Measurements from ENCODE around the gene SCN1B.

GRCh38 chr19:35013820-35014754 is 16.2 kb upstream of the SCN1B start:
- no peak for TF ChIP-seq CREB1 (IDR thresholded peaks at IDR 0.05; ENCODE audit: low read depth)
- no peak for TF ChIP-seq TAF1 (IDR thresholded peaks at IDR 0.05; ENCODE audit: low read depth)
- TF ChIP-seq EGR1 (IDR thresholded peaks at IDR 0.05), result no peak
- TF ChIP-seq, protein P1, sequence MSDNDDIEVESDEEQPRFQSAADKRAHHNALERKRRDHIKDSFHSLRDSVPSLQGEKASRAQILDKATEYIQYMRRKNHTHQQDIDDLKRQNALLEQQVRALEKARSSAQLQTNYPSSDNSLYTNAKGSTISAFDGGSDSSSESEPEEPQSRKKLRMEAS (IDR thresholded peaks at IDR 0.05), result no peak
- no peak for TF ChIP-seq CEBPB (IDR thresholded peaks at IDR 0.05)
- TF ChIP-seq TEAD4 (IDR thresholded peaks at IDR 0.05), result no peak
- TF ChIP-seq REST (IDR thresholded peaks at IDR 0.05; ENCODE audit: low read depth), result no peak
- TF ChIP-seq, protein P2, sequence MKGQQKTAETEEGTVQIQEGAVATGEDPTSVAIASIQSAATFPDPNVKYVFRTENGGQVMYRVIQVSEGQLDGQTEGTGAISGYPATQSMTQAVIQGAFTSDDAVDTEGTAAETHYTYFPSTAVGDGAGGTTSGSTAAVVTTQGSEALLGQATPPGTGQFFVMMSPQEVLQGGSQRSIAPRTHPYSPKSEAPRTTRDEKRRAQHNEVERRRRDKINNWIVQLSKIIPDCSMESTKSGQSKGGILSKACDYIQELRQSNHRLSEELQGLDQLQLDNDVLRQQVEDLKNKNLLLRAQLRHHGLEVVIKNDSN (IDR thresholded peaks at IDR 0.05), result no peak
- no peak for TF ChIP-seq TCF12 (IDR thresholded peaks at IDR 0.05; ENCODE audit: low read depth)
- no peak for TF ChIP-seq EP300 (IDR thresholded peaks at IDR 0.05; ENCODE audit: borderline replicate concordance)
- TF ChIP-seq ZBTB7A (IDR thresholded peaks at IDR 0.05; ENCODE audit: low read depth), result no peak
- TF ChIP-seq NFIC (IDR thresholded peaks at IDR 0.05), result no peak
- no peak for TF ChIP-seq RAD21 (IDR thresholded peaks at IDR 0.05; ENCODE audit: low read depth)
- no peak for TF ChIP-seq YY1 (IDR thresholded peaks at IDR 0.05; ENCODE audit: low read depth)

Data from Ishikawa (cell line).